SK-N-MC (cell line): ENCODE data around the gene CIB4.

ENCODE experiments used
- EZH2 ChIP-seq: fragments of 200-600 bp; sonication (generic); IDR thresholded peaks from one replicate; pipeline ENCODE4 v1.6.1; 2017; ENCODE audit warnings: antibody characterized with exemption
- POLR2AphosphoS5 ChIP-seq: IDR thresholded peaks from 2 replicates; pipeline ENCODE4 v1.6.1; 2012; ENCODE audit warnings: mild to moderate bottlenecking, low read depth, low read length, borderline replicate concordance

DNA sequence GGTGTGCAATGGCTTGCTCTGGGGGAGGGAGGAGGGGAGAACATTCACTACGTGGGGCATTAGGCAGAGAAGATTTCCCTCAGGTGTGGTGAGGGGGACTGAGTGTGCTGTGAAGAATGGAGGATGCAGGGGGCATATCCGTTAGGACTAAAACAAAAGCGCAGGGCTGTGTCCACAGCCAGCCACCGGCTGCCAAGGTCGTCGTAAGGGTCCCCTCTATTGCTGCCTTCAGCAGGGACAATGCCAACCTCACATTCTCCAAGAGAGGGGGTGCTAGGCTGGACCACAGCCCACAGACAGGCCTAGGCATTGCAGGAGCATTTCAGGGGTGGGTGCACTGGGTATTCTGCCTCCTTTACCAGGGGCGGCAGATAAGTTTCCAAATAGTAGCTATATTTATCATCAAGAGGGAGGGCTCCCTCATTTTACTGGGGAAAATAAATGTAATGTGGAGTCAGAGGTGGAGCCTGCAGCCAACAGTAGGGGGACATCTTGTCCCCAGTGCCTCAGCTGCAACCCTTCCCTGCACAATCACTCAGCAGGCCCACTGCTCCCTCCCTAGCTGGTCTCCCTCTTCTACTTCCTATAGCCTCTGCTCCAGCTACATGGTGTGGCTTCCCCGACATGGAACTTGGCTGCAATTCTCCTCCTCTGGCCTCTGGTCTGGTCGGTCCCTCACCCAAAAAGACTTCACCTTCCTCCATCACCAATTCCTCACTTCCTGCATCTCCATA is 88.4 kb downstream of the CIB4 start:
- TF ChIP-seq POLR2AphosphoS5 (no peak), EZH2 (no peak)
